GM23248 (cell line): ENCODE measurements around the gene SREK1.

Experiments
- EZH2 ChIP-seq: fragments of 200-600 bp; sonication (generic); IDR thresholded peaks from 2 replicates; pipeline ENCODE4 v1.6.1; 2018; ENCODE audit warnings: antibody characterized with exemption, mild to moderate bottlenecking; ENCODE audit not compliant: insufficient read depth, poor library complexity, severe bottlenecking
- EZH2phosphoT487 ChIP-seq: fragments of 200-600 bp; sonication (generic); IDR thresholded peaks from 2 replicates; pipeline ENCODE4 v1.6.1; 2018; ENCODE audit warnings: antibody characterized with exemption, moderate library complexity, mild to moderate bottlenecking, low read depth; ENCODE audit not compliant: insufficient read depth

GRCh38 chr5:66224773-66225553 lies 80.9 kb downstream of the SREK1 start:
- TF ChIP-seq EZH2phosphoT487 (no peak), EZH2 (no peak)
